Parathyroid adenoma (tissue), 2 donors: ENCODE measurements around the gene HEXD.
"Not testable (repeated sequence)": the region's sequence is repeated elsewhere in the genome, so short reads cannot be mapped to it uniquely, and the experiment has no call there.

ENCODE experiments used
- H2AFZ ChIP-seq: fragments of 300-600 bp; sonication (generic); one replicate; pipeline ENCODE4 v1.7.0; 2017; ENCODE audit warnings: antibody characterized with exemption, mild to moderate bottlenecking
- H3K27ac ChIP-seq: fragments of 300-600 bp; sonication (generic); one replicate; pipeline ENCODE4 v1.7.0; 2017
- H3K27me3 ChIP-seq: fragments of 300-600 bp; sonication (generic); one replicate; pipeline ENCODE4 v1.7.0; 2017; ENCODE audit warnings: low read length; ENCODE audit not compliant: control insufficient read depth, insufficient read depth
- H3K36me3 ChIP-seq: fragments of 300-600 bp; sonication (generic); one replicate; pipeline ENCODE4 v1.7.0; 2017; ENCODE audit warnings: low read length; ENCODE audit not compliant: control insufficient read depth, insufficient read depth
- H3K4me1 ChIP-seq: fragments of 300-600 bp; sonication (generic); one replicate; pipeline ENCODE4 v1.7.0; 2017; ENCODE audit warnings: control low read depth
- H3K4me2 ChIP-seq: fragments of 300-600 bp; sonication (generic); one replicate; pipeline ENCODE4 v1.7.0; 2017; ENCODE audit warnings: low read length
- H3K4me3 ChIP-seq: fragments of 300-600 bp; sonication (generic); one replicate; pipeline ENCODE4 v1.7.0; 2017; ENCODE audit warnings: low read depth, low read length
- H3K79me2 ChIP-seq: fragments of 300-600 bp; sonication (generic); one replicate; pipeline ENCODE4 v1.7.0; 2017; ENCODE audit warnings: control low read depth
- H3K9ac ChIP-seq: fragments of 300-600 bp; sonication (generic); one replicate; pipeline ENCODE4 v1.7.0; 2017; ENCODE audit warnings: mild to moderate bottlenecking
- H3K9me3 ChIP-seq: fragments of 300-600 bp; sonication (generic); one replicate; pipeline ENCODE4 v1.7.0; 2017; ENCODE audit warnings: low read length; ENCODE audit not compliant: control insufficient read depth
- TF ChIP-seq, protein P1 (sequence below): fragments of 300-600 bp; sonication (generic); IDR thresholded peaks from one replicate; pipeline ENCODE4 v1.7.0; 2017; ENCODE audit warnings: antibody characterized with exemption, mild to moderate bottlenecking
- donor health status: primary hyperparathyroidism.

HEXD gene

GRCh38 chr17:82411396-82412053 lies 6.6 kb upstream of the HEXD start:
- H3K27ac ChIP-seq: no peak overlapping the region

GRCh38 chr17:82412081-82412480 lies 6.1 kb upstream of the HEXD start:
- H3K27ac ChIP-seq, H3K36me3 ChIP-seq: not testable (repeated sequence)
- H3K4me1 ChIP-seq: peaks cover 14% of the 10 kb centered on the region

More at GRCh38 chr17:82411396-82412053, 6.6 kb upstream of the HEXD start:
- Histone ChIP-seq H3K9me3 (no peaks in the 10 kb centered on the region), H3K4me1 (peaks cover 14% of the 10 kb centered on the region), H3K9ac (no peak overlapping the region), H3K4me3 (no peak overlapping the region), H3K27me3 (no peaks in the 10 kb centered on the region), H2AFZ (no peak overlapping the region), H3K4me2 (no peak overlapping the region), H3K79me2 (peaks cover 39% of the 10 kb centered on the region), H3K36me3 (no peaks in the 10 kb centered on the region)
- TF ChIP-seq, protein P1, sequence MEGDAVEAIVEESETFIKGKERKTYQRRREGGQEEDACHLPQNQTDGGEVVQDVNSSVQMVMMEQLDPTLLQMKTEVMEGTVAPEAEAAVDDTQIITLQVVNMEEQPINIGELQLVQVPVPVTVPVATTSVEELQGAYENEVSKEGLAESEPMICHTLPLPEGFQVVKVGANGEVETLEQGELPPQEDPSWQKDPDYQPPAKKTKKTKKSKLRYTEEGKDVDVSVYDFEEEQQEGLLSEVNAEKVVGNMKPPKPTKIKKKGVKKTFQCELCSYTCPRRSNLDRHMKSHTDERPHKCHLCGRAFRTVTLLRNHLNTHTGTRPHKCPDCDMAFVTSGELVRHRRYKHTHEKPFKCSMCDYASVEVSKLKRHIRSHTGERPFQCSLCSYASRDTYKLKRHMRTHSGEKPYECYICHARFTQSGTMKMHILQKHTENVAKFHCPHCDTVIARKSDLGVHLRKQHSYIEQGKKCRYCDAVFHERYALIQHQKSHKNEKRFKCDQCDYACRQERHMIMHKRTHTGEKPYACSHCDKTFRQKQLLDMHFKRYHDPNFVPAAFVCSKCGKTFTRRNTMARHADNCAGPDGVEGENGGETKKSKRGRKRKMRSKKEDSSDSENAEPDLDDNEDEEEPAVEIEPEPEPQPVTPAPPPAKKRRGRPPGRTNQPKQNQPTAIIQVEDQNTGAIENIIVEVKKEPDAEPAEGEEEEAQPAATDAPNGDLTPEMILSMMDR: no peak

GRCh38 chr17:82412535-82413520 lies 5.3 kb upstream of the HEXD start:
- no peak overlapping the region for H3K4me2 ChIP-seq
- TF ChIP-seq, protein P1: no peak
- H3K27me3 ChIP-seq: no peaks in the 10 kb centered on the region
- H3K79me2 ChIP-seq: peaks cover 39% of the 10 kb centered on the region
- no peak overlapping the region for H3K9ac ChIP-seq
- no peak overlapping the region for H3K4me3 ChIP-seq
- H3K36me3 ChIP-seq: no peaks in the 10 kb centered on the region
- H3K4me1 ChIP-seq: peaks cover 14% of the 10 kb centered on the region
- no peak overlapping the region for H2AFZ ChIP-seq
- H3K9me3 ChIP-seq: no peaks in the 10 kb centered on the region
- no peak overlapping the region for H3K27ac ChIP-seq

More at GRCh38 chr17:82412081-82412480, 6.1 kb upstream of the HEXD start:
- not testable (repeated sequence) for H3K4me2 ChIP-seq, H3K9ac ChIP-seq, H3K27me3 ChIP-seq, H2AFZ ChIP-seq, H3K9me3 ChIP-seq, H3K4me3 ChIP-seq
- H3K79me2 ChIP-seq: peaks cover 39% of the 10 kb centered on the region

DNA sequence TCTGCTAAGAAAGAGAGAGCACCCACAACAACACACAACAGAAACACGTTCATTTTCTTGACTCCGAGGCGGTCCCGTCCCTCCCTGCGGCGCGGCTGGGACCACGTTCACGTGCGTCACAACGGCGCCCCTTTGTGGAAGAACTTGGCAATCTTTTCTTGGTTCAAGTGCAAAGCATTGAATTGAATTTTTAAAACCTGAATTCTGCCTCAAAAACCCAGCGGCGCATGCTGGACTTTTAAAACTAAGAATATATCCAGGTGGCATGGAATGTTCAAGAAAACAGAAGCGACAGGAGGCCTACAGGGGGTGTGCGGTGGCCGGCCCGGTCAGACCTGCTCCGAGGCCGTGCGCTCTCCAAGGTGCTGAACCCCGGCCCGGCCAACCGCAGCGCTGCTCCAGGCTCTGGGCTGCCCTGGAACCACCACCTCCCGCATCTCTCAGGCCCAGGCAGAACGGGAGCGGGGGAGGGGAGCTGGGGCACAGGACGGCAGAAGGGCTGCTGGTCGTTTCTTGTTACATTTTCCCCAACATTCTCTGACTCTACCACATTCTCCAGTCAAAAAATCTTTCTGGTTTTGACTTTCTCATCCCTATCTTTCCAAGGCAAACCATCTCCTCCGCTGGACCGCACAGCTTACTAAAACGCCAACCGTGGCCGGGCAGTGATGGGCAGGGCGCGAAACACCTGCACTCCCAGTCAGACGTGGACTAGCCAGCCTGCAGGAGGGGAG lies 3.4 kb upstream of the HEXD start:
- peak overlapping the region; percentile 3 for H3K4me2 ChIP-seq
- TF ChIP-seq, protein P1: peak; percentile 49
- H3K4me3 ChIP-seq: no peak overlapping the region
- H3K36me3 ChIP-seq: no peaks in the 10 kb centered on the region
- H2AFZ ChIP-seq: peak overlapping the region; percentile 56
- H3K79me2 ChIP-seq: peaks cover 24% of the 10 kb centered on the region
- H3K4me1 ChIP-seq: peaks cover 16% of the 10 kb centered on the region
- no peaks in the 10 kb centered on the region for H3K27me3 ChIP-seq
- H3K9ac ChIP-seq: no peak overlapping the region
- H3K27ac ChIP-seq: peak overlapping the region; percentile 72
- no peaks in the 10 kb centered on the region for H3K9me3 ChIP-seq

DNA sequence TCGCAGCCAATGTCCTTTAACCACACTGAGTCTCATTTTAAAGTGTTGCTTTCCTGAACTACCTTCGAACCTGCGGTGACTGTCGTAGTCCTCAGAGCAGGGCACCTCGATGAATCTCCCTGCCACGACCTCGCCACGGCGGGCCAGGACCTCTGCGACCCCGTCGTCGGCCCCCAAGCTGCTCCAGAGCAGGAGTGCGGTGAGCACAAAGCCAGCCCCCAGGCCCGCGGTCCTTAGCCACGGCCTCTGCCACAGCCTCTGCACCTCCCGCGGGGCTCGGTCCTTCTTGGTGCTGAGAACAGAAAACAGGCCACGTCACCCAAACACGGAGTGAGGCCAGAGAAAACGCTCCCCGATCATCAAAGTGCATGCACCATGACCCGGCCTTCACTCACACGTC lies 2.8 kb upstream of the HEXD start:
- no peak overlapping the region for H3K9ac ChIP-seq
- TF ChIP-seq, protein P1: no peak
- no peaks in the 10 kb centered on the region for H3K9me3 ChIP-seq
- no peak overlapping the region for H3K4me2 ChIP-seq
- no peak overlapping the region for H2AFZ ChIP-seq
- no peak overlapping the region for H3K4me3 ChIP-seq
- no peaks in the 10 kb centered on the region for H3K36me3 ChIP-seq
- peaks cover 18% of the 10 kb centered on the region for H3K79me2 ChIP-seq
- no peaks in the 10 kb centered on the region for H3K27me3 ChIP-seq
- peaks cover 17% of the 10 kb centered on the region for H3K4me1 ChIP-seq
- peak overlapping the region; percentile 72 for H3K27ac ChIP-seq
